IMR-90 (cell line): Measurements from ENCODE around the gene MYBPHL. TPM values are rescaled to one million over a fixed set of nuclear protein-coding genes. Genes with fewer than 3 reads are reported as not detected.

Experiments
- ATAC-seq: fragments of 200-7000 bp; cut with Tn5 transposase; 2 replicates; pipeline ENCODE4 v1.9.1; 2020; ENCODE audit warnings: low read depth, mild to moderate bottlenecking, moderate library complexity
- BruUV-seq: library from RNA; stranded (reverse); fragments of 400-500 nt; replicated peaks from 2 replicates; lab custom pipeline; 2021; lab: Mats Ljungman, UMichigan
- CTCF ChIA-PET: fragments of 300-600 bp; formaldehyde crosslinking; extraction: SDS; loops from one replicate; lab custom pipeline; 2021; ENCODE audit warnings: antibody characterized with exemption; lab: Yijun Ruan, JAX
- POLR2A ChIA-PET: fragments of 300-600 bp; sonication (Branson Sonifier 250); formaldehyde crosslinking; loops from one replicate; lab custom pipeline; 2022; ENCODE audit warnings: antibody characterized with exemption; ENCODE audit not compliant: unreplicated experiment; lab: Charles Lee
- DNase-seq: peaks from one replicate; pipeline ENCODE4 v3.0.0; 2013
- H2AFZ ChIP-seq: replicated peaks from 2 replicates; pipeline ENCODE3; 2013; ENCODE audit warnings: low read length, mild to moderate bottlenecking; ENCODE audit not compliant: poor library complexity
- H2AK5ac ChIP-seq: 2 replicates; pipeline ENCODE4 v1.6.1; 2013; ENCODE audit warnings: low read depth, low read length, inconsistent platforms
- H2AK9ac ChIP-seq: replicated peaks from 2 replicates; pipeline ENCODE3; 2013; ENCODE audit warnings: mild to moderate bottlenecking, low read depth, low read length, moderate library complexity; ENCODE audit not compliant: poor library complexity
- H2BK120ac ChIP-seq: 2 replicates; pipeline ENCODE4 v1.6.1; 2013; ENCODE audit warnings: low read depth, low read length, inconsistent platforms
- H2BK15ac ChIP-seq: 3 replicates; pipeline ENCODE4 v1.6.1; 2013; ENCODE audit warnings: low read depth, low read length, inconsistent platforms
- H2BK20ac ChIP-seq: 2 replicates; pipeline ENCODE4 v1.6.1; 2013; ENCODE audit warnings: low read depth, mild to moderate bottlenecking, inconsistent platforms, low read length, moderate library complexity
- H2BK5ac ChIP-seq: 2 replicates; pipeline ENCODE4 v1.6.1; 2013; ENCODE audit warnings: mild to moderate bottlenecking, low read depth, low read length, inconsistent platforms; ENCODE audit not compliant: poor library complexity, severe bottlenecking
- H3K14ac ChIP-seq: replicated peaks from 2 replicates; pipeline ENCODE4 v1.6.1; 2013; ENCODE audit warnings: low read depth, low read length, inconsistent platforms
- H3K18ac ChIP-seq: 2 replicates; pipeline ENCODE4 v1.6.1; 2013; ENCODE audit warnings: low read depth, low read length, control low read depth
- H3K23ac ChIP-seq: 2 replicates; pipeline ENCODE4 v1.6.1; 2013; ENCODE audit warnings: low read depth, low read length, inconsistent platforms
- H3K27ac ChIP-seq: 2 replicates; pipeline ENCODE4 v1.5.1; 2013; ENCODE audit warnings: mild to moderate bottlenecking, control low read depth, low read length; ENCODE audit not compliant: insufficient read depth
- H3K27me3 ChIP-seq: 2 replicates; pipeline ENCODE4 v1.6.1; 2013; ENCODE audit warnings: low read length; ENCODE audit not compliant: control insufficient read depth, insufficient read depth
- H3K36me3 ChIP-seq: 2 replicates; pipeline ENCODE4 v1.6.1; 2013; ENCODE audit warnings: low read length, mixed read lengths; ENCODE audit not compliant: control insufficient read depth, insufficient read depth
- H3K4ac ChIP-seq: 2 replicates; pipeline ENCODE4 v1.6.1; 2013; ENCODE audit warnings: low read depth, low read length, inconsistent platforms
- H3K4me1 ChIP-seq: 2 replicates; pipeline ENCODE4 v1.6.1; 2013; ENCODE audit warnings: low read length, mixed read lengths; ENCODE audit not compliant: control insufficient read depth, insufficient read depth
- H3K4me2 ChIP-seq: 2 replicates; pipeline ENCODE4 v1.6.1; 2013; ENCODE audit warnings: low read depth, mild to moderate bottlenecking, control low read depth, low read length, moderate library complexity
- H3K4me3 ChIP-seq: 2 replicates; pipeline ENCODE4 v1.5.1; 2013; ENCODE audit warnings: low read depth, mild to moderate bottlenecking, control low read depth, low read length, moderate library complexity; ENCODE audit not compliant: insufficient read depth
- H3K56ac ChIP-seq: 2 replicates; pipeline ENCODE4 v1.6.1; 2013; ENCODE audit warnings: low read length, inconsistent platforms; ENCODE audit not compliant: insufficient read depth; ENCODE audit errors: extremely low read depth
- H3K79me1 ChIP-seq, 2 experiments: 2 replicates each; pipeline ENCODE4 v1.6.1; 2013; ENCODE audit warnings: low read length in 2 of 2, inconsistent platforms in 1 of 2, low read depth in 1 of 2
- H3K9ac ChIP-seq: 2 replicates; pipeline ENCODE4 v1.6.1; 2013; ENCODE audit warnings: low read depth, low read length, control low read depth
- H3K9me1 ChIP-seq: 2 replicates; pipeline ENCODE4 v1.6.1; 2013; ENCODE audit warnings: low read length, inconsistent platforms; ENCODE audit not compliant: insufficient read depth
- H3K9me3 ChIP-seq: 2 replicates; pipeline ENCODE4 v1.6.1; 2013; ENCODE audit warnings: low read length; ENCODE audit not compliant: control insufficient read depth, insufficient read depth
- H4K20me1 ChIP-seq: 2 replicates; pipeline ENCODE4 v1.6.1; 2013; ENCODE audit warnings: low read length, inconsistent platforms; ENCODE audit not compliant: insufficient read depth
- H4K5ac ChIP-seq: 2 replicates; pipeline ENCODE4 v1.6.1; 2013; ENCODE audit warnings: mild to moderate bottlenecking, low read depth, low read length, control low read depth
- H4K8ac ChIP-seq, 2 experiments: 2 replicates each; pipeline ENCODE4 v1.6.1; 2013; ENCODE audit warnings: low read depth in 2 of 2, low read length in 2 of 2, control low read depth in 1 of 2, inconsistent platforms in 1 of 2
- H4K91ac ChIP-seq: 2 replicates; pipeline ENCODE4 v1.6.1; 2013; ENCODE audit warnings: low read depth, low read length, inconsistent platforms; ENCODE audit not compliant: insufficient read depth
- BHLHE40 ChIP-seq: fragments of 150-350 bp; IDR thresholded peaks from 2 replicates; pipeline ENCODE4 v1.6.1; 2016; ENCODE audit warnings: mild to moderate bottlenecking, low read depth, low read length
- CEBPB ChIP-seq: IDR thresholded peaks from 2 replicates; pipeline ENCODE4 v1.6.1; 2012; ENCODE audit warnings: low read depth, low read length, improper control_type of control experiment
- CHD1 ChIP-seq: IDR thresholded peaks from 2 replicates; pipeline ENCODE4 v1.6.1; 2012; ENCODE audit warnings: low read depth, low read length, improper control_type of control experiment
- FOS ChIP-seq: fragments of 150-350 bp; IDR thresholded peaks from 2 replicates; pipeline ENCODE4 v1.6.1; 2016; ENCODE audit warnings: low read depth, low read length
- MAFK ChIP-seq: IDR thresholded peaks from 2 replicates; pipeline ENCODE4 v1.6.1; 2012; ENCODE audit warnings: low read depth, low read length, improper control_type of control experiment
- MAZ ChIP-seq: IDR thresholded peaks from 2 replicates; pipeline ENCODE4 v1.6.1; 2012; ENCODE audit warnings: low read depth, mild to moderate bottlenecking, low read length, improper control_type of control experiment, moderate library complexity, borderline replicate concordance
- MXI1 ChIP-seq: IDR thresholded peaks from 2 replicates; pipeline ENCODE4 v1.6.1; 2012; ENCODE audit warnings: low read depth, mild to moderate bottlenecking, low read length, moderate library complexity, borderline replicate concordance
- NFE2L2 ChIP-seq: fragments of 150-350 bp; IDR thresholded peaks from 2 replicates; pipeline ENCODE4 v1.6.1; 2016; ENCODE audit warnings: low read depth, mild to moderate bottlenecking, low read length
- POLR2A ChIP-seq: IDR thresholded peaks from 2 replicates; pipeline ENCODE4 v1.6.1; 2012; ENCODE audit warnings: mild to moderate bottlenecking, low read depth, low read length
- RAD21 ChIP-seq: IDR thresholded peaks from 2 replicates; pipeline ENCODE4 v1.6.1; 2012; ENCODE audit warnings: low read length, improper control_type of control experiment
- RCOR1 ChIP-seq: IDR thresholded peaks from 2 replicates; pipeline ENCODE4 v1.6.1; 2012; ENCODE audit warnings: mild to moderate bottlenecking, low read length, improper control_type of control experiment; ENCODE audit not compliant: insufficient replicate concordance
- RFX5 ChIP-seq: IDR thresholded peaks from 2 replicates; pipeline ENCODE4 v1.8.0; 2012; ENCODE audit warnings: low read depth, mild to moderate bottlenecking, low read length, moderate library complexity
- SMC3 ChIP-seq: fragments of 150-350 bp; IDR thresholded peaks from 2 replicates; pipeline ENCODE4 v1.6.1; 2016; ENCODE audit warnings: low read depth, mild to moderate bottlenecking, antibody characterized with exemption, low read length, moderate library complexity
- WGBS, 2 experiments: methylation state at CpG; one replicate each; pipeline versions ENCODE4 v1.1.5 to v1.1.7; 2013; ENCODE audit warnings: missing lambda C conversion rate in 2 of 2; ENCODE audit not compliant: insufficient read length in 1 of 2; ENCODE audit errors: extremely low coverage in 2 of 2; 5-methylcytosine and 5-hydroxymethylcytosine counted together
- dilution Hi-C: fragments of 300-500 bp; cut with HindIII; formaldehyde crosslinking; loops from one replicate; pipeline ENCODE4 v1.14.3; 2018; ENCODE audit warnings: low sequenced_read_pairs; ENCODE audit not compliant: unreplicated experiment
- in situ Hi-C: fragments of 300-500 bp; cut with MboI; formaldehyde crosslinking; loops from 3 replicates; pipeline ENCODE4 v1.14.3; 2019; ENCODE audit warnings: low sequenced_read_pairs, inconsistent platforms, mixed read lengths
- intact Hi-C: fragments of 100-400 bp; cut with micrococcal nuclease; formaldehyde crosslinking; loops from 2 replicates; pipeline ENCODE4 v1.10.0; 2022
- polyA plus RNA-seq, 3 experiments: library from polyadenylated mRNA; depleted of rRNA; stranded (reverse); fragments of >200 nt; gene quantifications; 2 replicates each; pipeline ENCODE4 v1.2.3, GENCODE V29; 2012; ENCODE audit warnings: low replicate concordance in 1 of 3
- total RNA-seq: library from RNA; depleted of rRNA; stranded (reverse); fragments of >200 nt; gene quantifications from 2 replicates; pipeline ENCODE4 v1.2.3, GENCODE V29; 2012
- TF ChIP-seq, protein P1 (sequence below): fragments of 150-350 bp; IDR thresholded peaks from 2 replicates; pipeline ENCODE4 v1.6.1; 2016; ENCODE audit warnings: low read depth, mild to moderate bottlenecking, low read length, moderate library complexity, borderline replicate concordance
- TF ChIP-seq, protein P2 (sequence below): fragments of 150-350 bp; IDR thresholded peaks from 2 replicates; pipeline ENCODE4 v1.6.1; 2017; ENCODE audit warnings: mild to moderate bottlenecking, antibody characterized with exemption, low read length, low read depth
- TF ChIP-seq, protein P3 (sequence below): conservative IDR thresholded peaks from 2 replicates; pipeline ENCODE4 v1.5.1; 2012; ENCODE audit warnings: mild to moderate bottlenecking, low read depth, low read length, improper control_type of control experiment

MYBPHL gene
- total and polyA plus RNA-seq, 2 of the 4 experiments (the other 2 are of a cell fraction), result 0.07 TPM; not detected in 1

DNA sequence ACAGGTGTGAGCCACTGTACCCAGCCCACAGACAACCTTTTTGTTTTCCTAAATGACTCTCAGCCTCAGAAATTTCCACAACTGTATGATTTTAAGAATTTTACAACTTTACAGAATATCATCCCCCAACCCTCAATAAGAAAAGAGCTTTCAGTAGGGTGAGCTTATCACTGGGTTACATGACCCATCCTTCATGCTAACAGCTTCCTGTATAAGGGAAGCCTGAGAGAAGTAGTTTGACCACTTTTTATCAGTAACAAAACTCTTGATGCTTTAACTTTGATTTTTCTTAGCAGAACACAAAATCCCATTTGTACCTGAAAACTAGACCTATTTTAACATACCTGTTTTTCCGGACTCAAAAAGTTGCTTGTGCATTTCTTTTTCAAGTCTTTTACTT is 9.7 kb upstream of the MYBPHL start:
- Histone ChIP-seq H3K4me3 (no peak overlapping the region), H3K14ac (no peak overlapping the region), H4K91ac (no peak overlapping the region), H2BK120ac (no peak overlapping the region), H3K4me1 (peaks cover 5% of the 10 kb centered on the region), H3K9me1 (peaks cover 13% of the 10 kb centered on the region), H2AFZ (no peak overlapping the region), H3K27me3 (no peaks in the 10 kb centered on the region), H3K56ac (no peak overlapping the region), H2AK9ac (no peak overlapping the region), H2AK5ac (no peak overlapping the region), H2BK15ac (no peak overlapping the region), H3K9me3 (no peaks in the 10 kb centered on the region), H3K23ac (no peak overlapping the region), H2BK5ac (no peak overlapping the region), H3K18ac (no peak overlapping the region), H3K4me2 (no peak overlapping the region), H3K9ac (no peak overlapping the region), H3K79me1 (no peaks in the 10 kb centered on the region), H4K20me1 (no peaks in the 10 kb centered on the region; the same call in 1 of the 2 replicates), H3K4ac (no peak overlapping the region), H2BK20ac (no peak overlapping the region), H4K5ac (no peak overlapping the region), H3K36me3 (peaks cover 37% of the 10 kb centered on the region), H3K27ac (no peak overlapping the region), H4K8ac (no peak overlapping the region)
- BruUV-seq, result no TSS peak
- in situ Hi-C loops, result no loop called here
- TF ChIP-seq RCOR1 (no peak), MXI1 (no peak), FOS (no peak), SMC3 (no peak), MAFK (no peak), CEBPB (no peak), BHLHE40 (no peak), POLR2A (no peak), RFX5 (no peak), NFE2L2 (no peak), CHD1 (no peak), MAZ (no peak), RAD21 (no peak)
- TF ChIP-seq, protein P1, sequence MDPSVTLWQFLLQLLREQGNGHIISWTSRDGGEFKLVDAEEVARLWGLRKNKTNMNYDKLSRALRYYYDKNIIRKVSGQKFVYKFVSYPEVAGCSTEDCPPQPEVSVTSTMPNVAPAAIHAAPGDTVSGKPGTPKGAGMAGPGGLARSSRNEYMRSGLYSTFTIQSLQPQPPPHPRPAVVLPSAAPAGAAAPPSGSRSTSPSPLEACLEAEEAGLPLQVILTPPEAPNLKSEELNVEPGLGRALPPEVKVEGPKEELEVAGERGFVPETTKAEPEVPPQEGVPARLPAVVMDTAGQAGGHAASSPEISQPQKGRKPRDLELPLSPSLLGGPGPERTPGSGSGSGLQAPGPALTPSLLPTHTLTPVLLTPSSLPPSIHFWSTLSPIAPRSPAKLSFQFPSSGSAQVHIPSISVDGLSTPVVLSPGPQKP, result no peak
- TF ChIP-seq, protein P2, sequence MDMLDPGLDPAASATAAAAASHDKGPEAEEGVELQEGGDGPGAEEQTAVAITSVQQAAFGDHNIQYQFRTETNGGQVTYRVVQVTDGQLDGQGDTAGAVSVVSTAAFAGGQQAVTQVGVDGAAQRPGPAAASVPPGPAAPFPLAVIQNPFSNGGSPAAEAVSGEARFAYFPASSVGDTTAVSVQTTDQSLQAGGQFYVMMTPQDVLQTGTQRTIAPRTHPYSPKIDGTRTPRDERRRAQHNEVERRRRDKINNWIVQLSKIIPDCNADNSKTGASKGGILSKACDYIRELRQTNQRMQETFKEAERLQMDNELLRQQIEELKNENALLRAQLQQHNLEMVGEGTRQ, result no peak
- TF ChIP-seq, protein P3, sequence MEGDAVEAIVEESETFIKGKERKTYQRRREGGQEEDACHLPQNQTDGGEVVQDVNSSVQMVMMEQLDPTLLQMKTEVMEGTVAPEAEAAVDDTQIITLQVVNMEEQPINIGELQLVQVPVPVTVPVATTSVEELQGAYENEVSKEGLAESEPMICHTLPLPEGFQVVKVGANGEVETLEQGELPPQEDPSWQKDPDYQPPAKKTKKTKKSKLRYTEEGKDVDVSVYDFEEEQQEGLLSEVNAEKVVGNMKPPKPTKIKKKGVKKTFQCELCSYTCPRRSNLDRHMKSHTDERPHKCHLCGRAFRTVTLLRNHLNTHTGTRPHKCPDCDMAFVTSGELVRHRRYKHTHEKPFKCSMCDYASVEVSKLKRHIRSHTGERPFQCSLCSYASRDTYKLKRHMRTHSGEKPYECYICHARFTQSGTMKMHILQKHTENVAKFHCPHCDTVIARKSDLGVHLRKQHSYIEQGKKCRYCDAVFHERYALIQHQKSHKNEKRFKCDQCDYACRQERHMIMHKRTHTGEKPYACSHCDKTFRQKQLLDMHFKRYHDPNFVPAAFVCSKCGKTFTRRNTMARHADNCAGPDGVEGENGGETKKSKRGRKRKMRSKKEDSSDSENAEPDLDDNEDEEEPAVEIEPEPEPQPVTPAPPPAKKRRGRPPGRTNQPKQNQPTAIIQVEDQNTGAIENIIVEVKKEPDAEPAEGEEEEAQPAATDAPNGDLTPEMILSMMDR, result no peak
- intact Hi-C loops, result no loop called here
- dilution Hi-C loops, result no loop called here
- POLR2A ChIA-PET, result no interaction called here
- DNase-seq, result no peak
- no CpG with 5 or more reads among the region's 1 CpG for WGBS, 2 experiments
- no peak for ATAC-seq
- CTCF ChIA-PET, result no interaction called here
